ENCODE results near the gene GALNT10. TPM values are rescaled to one million over a fixed set of nuclear protein-coding genes. Genes with fewer than 3 reads are reported as not detected.
"Not testable (repeated sequence)": the region's sequence is repeated elsewhere in the genome, so short reads cannot be mapped to it uniquely, and the experiment has no call there.

The GALNT10 gene
- total RNA-seq, 4 donors from 2014 or later, result 21.4 to 49.8 (median 44.7) TPM

DNA sequence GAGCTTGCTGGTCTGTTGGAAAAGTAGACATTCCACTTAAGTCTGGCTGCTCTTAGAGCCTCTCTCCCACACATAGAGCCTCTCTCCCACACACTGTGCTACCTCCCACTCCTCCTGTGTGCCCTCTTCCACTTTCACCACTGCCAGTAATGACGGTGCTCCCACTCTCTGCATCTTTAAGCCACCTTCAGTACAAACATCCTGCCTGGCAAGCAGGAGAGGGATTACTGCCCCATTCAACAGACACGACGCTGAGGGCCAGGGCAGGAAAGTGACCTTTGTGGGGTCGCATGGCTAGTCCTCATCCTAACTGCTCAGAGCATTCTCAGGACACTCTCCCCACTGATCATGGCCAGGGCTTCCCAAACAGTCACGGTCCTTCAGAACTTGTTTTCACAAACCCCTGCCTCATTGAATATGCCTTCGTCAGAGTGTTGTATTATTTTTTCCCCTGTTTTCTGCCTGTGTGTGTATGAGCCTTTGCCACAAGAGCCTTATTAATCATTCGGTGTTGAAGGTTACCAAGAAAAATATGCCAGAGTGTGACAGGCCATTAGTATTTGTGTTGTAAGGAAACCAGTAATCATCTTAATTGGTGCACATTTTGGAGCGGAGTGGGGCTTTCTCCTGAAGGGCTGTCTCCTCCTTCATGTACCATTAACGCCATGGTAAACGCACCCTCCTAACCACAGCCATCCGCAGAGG lies 168.1 kb downstream of the GALNT10 start:
- DNase-seq (ENCODE audit: extremely low spot score), result no peak
- WGBS, result 81% methylated on average over 11 of the region's 11 CpGs
- intact Hi-C loops (cut with DNase I), result no loop called here

DNA sequence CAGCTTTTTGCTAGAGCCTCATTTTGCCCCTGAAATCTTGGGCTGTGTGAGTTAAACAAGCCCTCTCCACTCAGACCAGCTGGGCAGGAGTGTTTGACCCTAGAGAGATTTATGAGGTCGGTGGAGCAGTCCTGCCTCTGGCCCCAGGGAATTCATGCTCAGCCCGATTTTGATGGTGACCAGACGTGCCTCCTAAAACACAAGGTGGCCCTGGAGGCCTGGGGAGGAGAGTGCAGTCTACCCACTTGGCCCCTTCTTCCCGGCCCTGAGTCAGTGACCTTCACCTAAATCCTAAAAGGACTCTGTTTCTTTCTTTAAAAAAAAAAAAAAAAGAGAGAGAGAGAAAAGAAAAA lies 168.7 kb downstream of the GALNT10 start:
- DNase-seq (ENCODE audit: extremely low spot score), result no peak
- peaks cover 0 to 29% (median 6%) of the 10 kb centered on the region in 4 donors for H3K4me1 ChIP-seq
- intact Hi-C loops (cut with DNase I), result no loop called here
- no peaks in the 10 kb centered on the region for H3K36me3 ChIP-seq
- no peak overlapping the region for H3K27ac ChIP-seq (replicated peaks in 1 of 4)
- no peak for TF ChIP-seq POLR2AphosphoS5 (IDR thresholded peaks at IDR 0.05)
- no peak for TF ChIP-seq EP300 (IDR thresholded peaks at IDR 0.05)
- no peak for TF ChIP-seq CTCF (IDR thresholded peaks at IDR 0.05)
- no peak for TF ChIP-seq POLR2A (IDR thresholded peaks at IDR 0.05; ENCODE audit: low read depth)
- no peaks in the 10 kb centered on the region for H3K9me3 ChIP-seq
- H3K4me3 ChIP-seq, result no peak overlapping the region
- H3K27me3 ChIP-seq, result no peaks in the 10 kb centered on the region
- WGBS, result 75% methylated on average over 4 of the region's 4 CpGs

More for the DNA sequence above, 168.1 kb downstream of the GALNT10 start:
- TF ChIP-seq EP300 (IDR thresholded peaks at IDR 0.05) (no peak), POLR2A (IDR thresholded peaks at IDR 0.05; ENCODE audit: low read depth) (no peak), POLR2AphosphoS5 (IDR thresholded peaks at IDR 0.05) (no peak), CTCF (IDR thresholded peaks at IDR 0.05) (no peak)
- Histone ChIP-seq H3K36me3 (no peaks in the 10 kb centered on the region), H3K9me3 (no peaks in the 10 kb centered on the region), H3K27ac (replicated peaks in 1 of 4) (no peak overlapping the region), H3K4me1 (peaks cover 0 to 29% (median 3%) of the 10 kb centered on the region in 4 donors), H3K27me3 (no peaks in the 10 kb centered on the region), H3K4me3 (no peak overlapping the region)

- not testable (repeated sequence) for DNase-seq (ENCODE audit: extremely low spot score); H3K4me3 ChIP-seq; H3K9me3 ChIP-seq; H3K36me3 ChIP-seq; H3K27me3 ChIP-seq; H3K27ac ChIP-seq (replicated peaks in 1 of 4)
- peaks cover 0 to 35% (median 14%) of the 10 kb centered on the region in 4 donors for H3K4me1 ChIP-seq
- WGBS, result 98% methylated on average over 7 of the region's 7 CpGs
- intact Hi-C loops (cut with DNase I), result loop anchor here (10.0 kb wide), 1 partner anchor 75 kb away; no protein-coding TSS in a partner anchor
These were observed 169.7 kb downstream of the GALNT10 start for GRCh38 chr5:154360241-154360640.

DNA sequence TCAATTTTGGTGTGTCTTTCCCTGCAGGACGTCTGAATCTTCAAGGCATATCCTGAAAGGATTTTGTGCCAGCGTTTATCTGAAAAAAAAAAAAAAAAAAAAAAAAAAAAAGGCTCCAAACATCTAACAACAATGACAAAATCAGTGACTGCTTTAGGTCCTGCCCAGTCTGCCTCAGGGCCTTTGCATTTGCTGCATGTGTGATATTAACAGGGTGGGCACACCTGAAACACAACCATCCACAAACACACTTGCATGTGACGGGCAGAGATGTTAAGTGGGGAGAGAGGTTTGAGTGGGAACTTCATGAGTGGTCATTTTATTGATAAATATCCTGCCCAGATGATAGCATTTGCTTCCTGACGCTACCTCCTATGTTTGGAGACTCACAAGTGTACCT lies 172.9 kb downstream of the GALNT10 start:
- Histone ChIP-seq H3K27me3 (no peaks in the 10 kb centered on the region), H3K4me1 (peaks cover 19 to 48% (median 38%) of the 10 kb centered on the region in 4 donors), H3K9me3 (no peaks in the 10 kb centered on the region), H3K27ac (replicated peaks in 1 of 4) (no peak overlapping the region), H3K36me3 (no peaks in the 10 kb centered on the region), H3K4me3 (no peak overlapping the region)
- TF ChIP-seq CTCF (IDR thresholded peaks at IDR 0.05), result no peak
- TF ChIP-seq POLR2A (IDR thresholded peaks at IDR 0.05; ENCODE audit: low read depth), result no peak
- TF ChIP-seq EP300 (IDR thresholded peaks at IDR 0.05), result no peak
- TF ChIP-seq POLR2AphosphoS5 (IDR thresholded peaks at IDR 0.05), result no peak
- no peak for DNase-seq (ENCODE audit: extremely low spot score)
- intact Hi-C loops (cut with DNase I), result loop anchor here (10.0 kb wide), 1 partner anchor 79 kb away; no protein-coding TSS in a partner anchor
- 96% methylated on average over 4 of the region's 4 CpGs for WGBS

GRCh38 chr5:154364771-154365170 lies 174.2 kb downstream of the GALNT10 start:
- Histone ChIP-seq H3K36me3 (no peaks in the 10 kb centered on the region), H3K4me3 (no peak overlapping the region), H3K27ac (replicated peaks in 1 of 4) (peak overlapping the region; percentile 29 to 40 (median 40)), H3K4me1 (peaks cover 26 to 51% (median 48%) of the 10 kb centered on the region in 4 donors), H3K27me3 (no peaks in the 10 kb centered on the region), H3K9me3 (no peaks in the 10 kb centered on the region)
- WGBS, result 33% methylated on average over 2 of the region's 2 CpGs
- intact Hi-C loops (cut with DNase I), result loop anchor here (10.0 kb wide), 1 partner anchor 80 kb away; no protein-coding TSS in a partner anchor
- TF ChIP-seq CTCF (IDR thresholded peaks at IDR 0.05), result no peak
- no peak for TF ChIP-seq POLR2AphosphoS5 (IDR thresholded peaks at IDR 0.05)
- no peak for TF ChIP-seq POLR2A (IDR thresholded peaks at IDR 0.05; ENCODE audit: low read depth)
- DNase-seq (ENCODE audit: extremely low spot score), result no peak

Data from esophagus muscularis mucosa (tissue), 4 donors.